Prostate gland (tissue), 2 donors: ENCODE results near the gene GPR84.

Source experiments
- CTCF ChIP-seq, 4 experiments: fragments of 200-600 bp in 2 of 4; fragments of 450-650 bp in 2 of 4; sonication (generic) in 2 of 4; IDR thresholded peaks; 1 replicate in 3 of 4; 2 replicates in 1 of 4; pipeline ENCODE4 v1.5.1; 2016 to 2019; ENCODE audit warnings: antibody characterized with exemption in 4 of 4, mild to moderate bottlenecking in 2 of 4, moderate library complexity in 2 of 4
- POLR2A ChIP-seq: fragments of 450-650 bp; IDR thresholded peaks from one replicate; pipeline ENCODE4 v1.6.1; 2016; ENCODE audit warnings: antibody characterized with exemption, mild to moderate bottlenecking
- POLR2AphosphoS5 ChIP-seq: sonication (generic); formaldehyde crosslinking; IDR thresholded peaks from one replicate; pipeline ENCODE4 v1.6.1; 2017; ENCODE audit warnings: antibody characterized with exemption

GRCh38 chr12:54377797-54378515, 13.7 kb upstream of the GPR84 start:
- TF ChIP-seq POLR2A (no peak), CTCF (IDR thresholded peaks at IDR 0.05) (no peak), POLR2AphosphoS5 (no peak)
